Stimulated activated CD4-positive, alpha-beta T cell treated with anti-CD3 and anti-CD28 coated beads, Interleukin-1b, Interleukin-23, amount 100 ng/mL, for 1 hour (primary cell): ENCODE measurements around the gene PCSK6.

ENCODE experiments used
- DNase-seq, 2 donors: peaks; one replicate each; pipeline ENCODE4 v3.0.0-alpha.2; 2020; ENCODE audit warnings: low read depth in 2 of 2

Gene PCSK6

GRCh38 chr15:101399431-101399830 is 90.1 kb downstream of the PCSK6 start:
- no peak for DNase-seq

DNA sequence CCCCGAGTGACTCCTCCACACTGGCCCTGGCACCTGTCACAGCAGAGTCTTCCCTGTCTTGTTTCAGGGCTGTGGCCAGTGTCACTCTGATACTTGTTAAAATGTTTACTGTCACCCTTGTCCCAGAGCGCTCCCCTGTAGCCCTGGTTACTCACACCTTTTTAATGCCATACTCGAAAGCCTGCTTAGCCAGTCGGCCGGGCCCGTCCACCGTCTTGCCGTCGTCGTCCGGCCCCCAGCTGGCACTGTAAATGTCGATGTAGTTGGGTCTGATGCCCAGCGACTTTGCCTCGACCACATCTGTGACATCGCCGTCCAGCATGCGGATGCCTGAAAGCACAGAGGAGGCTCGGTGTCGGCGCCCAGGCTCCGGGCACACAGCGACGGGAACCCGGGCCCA is 91.3 kb downstream of the PCSK6 start:
- no peak for DNase-seq

DNA sequence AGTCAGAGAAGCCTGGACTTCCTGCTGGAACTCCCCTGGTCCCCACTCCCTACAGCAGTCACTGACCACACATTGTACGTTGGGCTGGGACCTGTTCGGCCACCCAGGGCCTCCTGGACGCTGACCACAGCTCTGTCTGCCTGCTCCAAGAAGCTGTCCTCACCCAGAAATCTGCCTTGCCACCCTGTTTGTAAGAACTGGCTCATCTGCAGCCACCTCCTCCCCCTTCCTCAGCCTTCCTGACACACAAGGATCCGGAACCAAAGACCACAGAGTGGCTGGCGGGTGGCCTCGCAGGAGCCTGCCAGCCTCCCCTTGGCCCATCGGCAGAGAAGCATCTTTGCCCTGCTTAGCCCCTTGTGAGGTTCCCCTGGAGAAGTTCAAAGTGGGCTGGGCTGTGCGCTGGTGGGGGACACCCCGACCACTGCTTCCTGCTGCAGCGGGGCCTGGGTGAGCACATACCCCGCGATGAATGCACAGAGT is 91.9 kb downstream of the PCSK6 start:
- DNase-seq = no peak

DNA sequence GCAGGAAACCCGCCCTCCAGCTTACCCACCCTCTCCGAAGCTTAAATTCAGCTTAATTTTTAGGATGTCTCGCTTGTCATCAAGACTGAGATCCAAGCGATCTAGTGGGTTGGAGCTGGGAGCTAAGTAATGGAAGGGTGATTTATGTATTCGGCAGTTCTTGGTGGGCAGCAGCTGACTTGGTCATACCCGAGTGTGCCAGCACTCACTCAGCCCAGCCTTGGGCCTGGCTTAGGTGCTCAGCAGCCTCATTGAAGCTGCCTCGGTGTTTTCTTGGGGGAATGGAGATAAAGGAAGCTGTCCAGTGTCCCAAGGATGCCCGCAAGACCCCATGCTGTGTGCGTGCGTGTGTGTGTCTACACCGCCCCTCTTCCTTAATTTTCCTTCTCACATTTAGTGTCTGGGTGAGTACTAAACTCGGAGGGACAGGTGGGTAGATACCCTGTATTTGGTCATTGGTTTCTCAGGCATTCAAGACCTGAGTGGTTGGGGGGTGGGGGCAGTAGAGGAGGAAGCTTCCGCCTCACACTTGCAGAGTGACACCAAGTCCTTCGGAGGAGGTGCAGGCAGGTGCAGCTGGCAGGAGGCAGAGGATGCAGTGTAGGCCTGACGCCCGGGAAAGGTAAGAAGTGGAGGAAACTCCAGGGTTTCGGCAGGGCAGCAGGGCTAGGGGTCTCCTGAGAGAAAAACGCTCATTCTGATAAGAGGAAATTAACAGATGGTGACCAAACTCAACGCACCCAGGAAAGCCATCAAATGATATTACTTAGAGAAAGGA is 92.8 kb downstream of the PCSK6 start:
- DNase-seq = no peak

GRCh38 chr15:101394654-101395053 is 94.9 kb downstream of the PCSK6 start:
- no peak for DNase-seq

DNA sequence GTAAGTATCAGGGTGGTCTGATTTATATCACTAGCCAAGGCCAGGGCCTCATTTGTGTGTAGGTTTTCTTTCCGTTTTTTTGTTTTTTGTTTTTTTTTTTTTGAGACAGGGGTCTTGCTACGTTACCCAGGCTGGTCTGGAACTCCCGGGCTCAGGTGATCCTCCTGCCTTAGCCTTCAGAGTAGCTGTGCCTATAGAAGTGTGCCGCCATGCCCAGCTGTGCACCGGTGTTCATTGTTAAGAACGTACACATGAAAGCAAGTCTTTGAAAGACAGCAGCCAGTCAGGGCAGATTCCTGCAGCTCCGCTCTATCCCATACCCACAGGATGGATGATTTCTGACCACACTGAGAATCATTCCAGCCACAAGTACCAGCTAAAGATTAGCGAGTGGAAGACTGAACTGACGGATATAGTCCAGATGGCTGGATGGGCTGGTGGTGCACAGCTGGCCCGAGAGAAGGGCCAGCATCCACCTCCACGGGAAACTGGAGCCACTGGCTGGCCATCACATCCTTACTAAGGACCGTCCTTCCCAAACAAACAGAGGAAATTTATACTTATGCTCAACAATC is 95.4 kb downstream of the PCSK6 start:
- no peak for DNase-seq

GRCh38 chr15:101393172-101393571 is 96.3 kb downstream of the PCSK6 start:
- no peak for DNase-seq

- no peak for DNase-seq
Observed at GRCh38 chr15:101391981-101392640, 97.4 kb downstream of the PCSK6 start.

- DNase-seq = no peak
Observed at GRCh38 chr15:101391431-101391830, 98.1 kb downstream of the PCSK6 start.

DNA sequence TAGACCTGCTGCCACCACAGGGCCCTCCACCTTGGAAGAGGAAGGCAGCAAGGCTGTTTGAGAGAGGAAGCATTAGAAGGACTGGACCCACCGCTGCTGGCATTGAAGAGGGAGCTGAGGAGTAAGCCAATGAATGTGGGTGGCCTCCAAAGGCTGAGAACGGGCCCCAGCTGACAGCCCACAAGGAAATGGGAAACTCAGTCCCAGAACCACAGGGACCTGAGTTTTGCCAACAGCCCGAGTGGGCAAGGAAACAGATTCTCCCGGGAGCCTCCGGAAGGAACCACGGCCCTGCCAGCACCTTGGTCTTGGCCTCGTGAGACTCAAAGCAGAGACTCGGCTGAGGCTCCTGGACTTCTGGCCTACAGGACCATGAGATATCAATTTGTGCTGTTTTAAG is 99.0 kb downstream of the PCSK6 start:
- no peak for DNase-seq

DNA sequence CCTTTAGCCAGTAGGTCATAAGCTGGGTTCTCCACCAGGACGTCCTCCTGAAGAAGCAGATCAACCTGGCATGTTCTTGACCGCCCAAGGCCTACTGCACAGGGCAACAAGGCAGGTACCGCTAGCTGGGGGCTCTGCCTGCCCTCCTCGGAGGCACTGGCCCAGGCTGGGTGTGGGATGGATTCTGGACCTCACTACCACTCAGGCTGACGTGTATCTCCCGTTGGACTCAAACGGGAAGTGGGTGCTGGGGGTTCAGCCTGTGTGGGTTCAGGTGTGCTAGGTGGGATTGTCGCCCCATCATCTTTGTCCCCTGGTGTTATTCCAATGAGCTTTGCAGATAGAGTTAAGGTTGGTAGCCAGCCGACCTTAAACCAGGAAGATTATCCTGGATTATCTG is 99.4 kb downstream of the PCSK6 start:
- no peak for DNase-seq

DNA sequence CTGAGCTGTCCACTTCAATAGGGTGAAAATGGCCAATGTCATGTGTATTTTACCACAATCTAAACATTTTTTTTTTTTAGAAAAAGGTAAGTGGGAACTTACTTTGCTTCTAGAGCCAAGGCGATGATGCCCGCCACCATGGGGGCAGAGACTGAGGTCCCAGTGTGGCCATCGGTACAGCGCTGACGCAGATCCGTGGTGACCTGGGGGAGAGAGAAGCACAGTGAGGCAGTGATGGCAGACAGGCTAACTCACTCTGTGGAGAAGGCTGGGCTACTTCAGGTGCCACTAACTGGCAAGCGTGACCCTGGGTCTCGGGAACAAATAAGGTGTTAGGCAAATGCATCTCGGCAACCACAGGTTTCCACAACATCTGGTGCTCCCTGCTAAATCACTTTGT is 100.1 kb downstream of the PCSK6 start:
- DNase-seq = no peak

DNA sequence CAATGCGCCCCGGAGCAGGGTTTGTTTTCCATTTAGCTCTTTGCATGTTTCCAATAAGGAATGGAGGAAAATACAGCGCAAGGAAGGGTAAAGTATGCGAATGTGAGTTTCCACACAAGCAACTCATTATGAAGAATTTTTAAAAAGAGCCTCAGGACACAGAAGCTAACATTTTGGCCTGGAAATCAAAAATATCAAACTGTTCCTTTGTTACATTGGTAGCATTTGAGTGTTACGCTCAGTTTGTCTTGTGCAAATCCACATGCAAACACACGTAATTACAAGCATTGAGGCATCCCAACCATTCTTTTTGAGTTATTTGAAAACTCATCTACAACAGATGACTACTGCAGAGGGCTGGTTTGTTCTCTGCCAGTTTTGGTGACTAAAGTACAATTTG is 101.5 kb downstream of the PCSK6 start:
- DNase-seq = no peak

- DNase-seq = no peak
Observed at GRCh38 chr15:101387574-101387973, 101.9 kb downstream of the PCSK6 start.

- DNase-seq = no peak
Observed at GRCh38 chr15:101386967-101387366, 102.5 kb downstream of the PCSK6 start.

- no peak for DNase-seq
Observed at GRCh38 chr15:101386006-101386405, 103.5 kb downstream of the PCSK6 start.

DNA sequence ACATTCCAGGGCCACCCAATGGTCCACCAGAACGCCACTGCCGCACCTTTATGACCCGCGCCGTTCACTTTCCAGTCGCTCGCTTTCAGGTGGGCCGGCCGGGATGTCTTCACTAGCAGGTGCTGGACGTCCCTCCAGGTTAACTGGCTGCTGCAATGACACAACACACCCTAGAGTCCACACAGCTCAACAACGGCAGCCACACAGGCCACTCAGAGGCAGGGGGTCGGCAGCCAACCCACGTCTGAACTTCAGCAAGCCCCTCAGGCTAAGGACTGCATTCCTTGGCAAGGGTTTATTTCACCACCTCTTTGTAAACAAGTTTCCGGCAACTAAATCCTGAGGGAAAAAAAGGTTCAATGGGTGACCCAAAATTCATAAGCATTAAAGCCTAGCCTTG is 105.2 kb downstream of the PCSK6 start:
- no peak for DNase-seq

DNA sequence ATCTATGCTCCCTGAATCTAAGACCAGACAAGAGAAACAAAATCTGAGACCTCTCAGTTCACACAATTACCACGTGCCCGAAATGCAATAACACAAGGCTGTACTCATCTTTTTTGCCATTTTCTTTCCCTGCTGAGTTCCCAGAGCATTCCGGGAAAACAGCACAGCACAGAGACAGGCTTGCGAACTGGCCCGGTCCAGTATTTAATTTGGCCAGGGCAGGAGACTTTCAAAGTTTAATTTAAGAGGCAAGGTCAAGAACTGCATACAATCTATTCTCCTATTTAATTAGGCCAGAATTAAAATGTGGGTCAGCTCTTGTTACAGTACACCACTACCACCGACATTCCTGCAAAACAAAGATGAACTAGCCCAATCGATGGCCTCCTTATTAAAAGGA is 107.0 kb downstream of the PCSK6 start:
- DNase-seq = no peak

- no peak for DNase-seq
Observed at GRCh38 chr15:101381671-101382212, 107.8 kb downstream of the PCSK6 start.

DNA sequence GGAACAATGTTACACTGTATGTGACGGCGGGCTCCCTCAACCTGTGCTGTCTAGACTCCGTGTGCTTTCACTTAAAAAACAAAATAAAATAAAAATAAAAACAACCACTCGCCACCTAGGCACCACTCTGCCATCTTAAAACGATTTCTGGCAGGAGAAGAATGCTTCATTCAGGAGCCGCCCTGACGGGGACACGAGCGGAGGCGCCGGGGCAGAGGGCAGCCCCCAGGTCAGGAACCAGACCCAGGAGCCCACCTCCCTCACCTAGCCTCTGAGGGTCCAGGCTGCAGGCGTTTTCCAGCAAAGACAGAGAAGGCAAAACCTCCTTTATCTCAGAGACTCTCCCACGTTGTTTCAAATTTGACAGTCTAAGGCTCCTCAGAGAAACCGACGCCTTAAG is 109.4 kb downstream of the PCSK6 start:
- DNase-seq = no peak

- DNase-seq = no peak
Observed at GRCh38 chr15:101379647-101380046, 109.9 kb downstream of the PCSK6 start.

- DNase-seq = no peak
Observed at GRCh38 chr15:101378879-101379278, 110.6 kb downstream of the PCSK6 start.
